Activated naive CD8-positive, alpha-beta T cell treated with anti-CD3 and anti-CD28 coated beads, Interleukin-2, amount 50 U/mL, for 24 hours (primary cell): ENCODE results near the gene LGR6.
"Not testable (repeated sequence)": the region's sequence is repeated elsewhere in the genome, so short reads cannot be mapped to it uniquely, and the experiment has no call there.

Experiments
- ATAC-seq: fragments of 150-1000 bp; cut with Tn5 transposase; one replicate; pipeline ENCODE4 v1.10.0; 2021
- DNase-seq: peaks from one replicate; pipeline ENCODE4 v3.0.0; 2021
- H3K27ac Mint-ChIP-seq: one replicate; pipeline ENCODE4 v1.8.0; 2021; ENCODE audit warnings: mild to moderate bottlenecking, mixed read lengths
- H3K27me3 Mint-ChIP-seq: one replicate; pipeline ENCODE4 v1.8.0; 2021; ENCODE audit warnings: mixed read lengths
- H3K36me3 Mint-ChIP-seq: one replicate; pipeline ENCODE4 v1.8.0; 2021; ENCODE audit warnings: low read depth, mixed read lengths
- H3K4me1 Mint-ChIP-seq: one replicate; pipeline ENCODE4 v1.8.0; 2021; ENCODE audit warnings: mixed read lengths
- H3K4me3 Mint-ChIP-seq: one replicate; pipeline ENCODE4 v1.8.0; 2021; ENCODE audit warnings: mild to moderate bottlenecking, moderate library complexity, mixed read lengths
- H3K9me3 Mint-ChIP-seq: one replicate; pipeline ENCODE4 v1.8.0; 2021; ENCODE audit warnings: mixed read lengths

LGR6 gene

GRCh38 chr1:202240226-202240625 is 46.6 kb downstream of the LGR6 start:
- not testable (repeated sequence) for H3K36me3 Mint-ChIP-seq

GRCh38 chr1:202240956-202241355 is 47.4 kb downstream of the LGR6 start:
- peaks cover 12% of the 10 kb centered on the region for H3K27me3 Mint-ChIP-seq
- H3K27ac Mint-ChIP-seq: no peak overlapping the region
- H3K4me1 Mint-ChIP-seq: peaks cover 3% of the 10 kb centered on the region
- DNase-seq: no peak
- no peak for ATAC-seq
- no peak overlapping the region for H3K4me3 Mint-ChIP-seq
- H3K36me3 Mint-ChIP-seq: no peaks in the 10 kb centered on the region
- no peaks in the 10 kb centered on the region for H3K9me3 Mint-ChIP-seq

More at GRCh38 chr1:202240226-202240625, 46.6 kb downstream of the LGR6 start:
- not testable (repeated sequence) for H3K27ac Mint-ChIP-seq, H3K4me1 Mint-ChIP-seq, DNase-seq, H3K4me3 Mint-ChIP-seq, H3K9me3 Mint-ChIP-seq, ATAC-seq
- H3K27me3 Mint-ChIP-seq: peaks cover 12% of the 10 kb centered on the region

GRCh38 chr1:202241376-202242079 is 47.9 kb downstream of the LGR6 start:
- Mint-ChIP-seq H3K4me3 (no peak overlapping the region), H3K4me1 (peaks cover under 1% of the 10 kb centered on the region), H3K9me3 (no peaks in the 10 kb centered on the region), H3K36me3 (no peaks in the 10 kb centered on the region), H3K27ac (no peak overlapping the region), H3K27me3 (peaks cover 9% of the 10 kb centered on the region)
- ATAC-seq: no peak
- DNase-seq: no peak

GRCh38 chr1:202242080-202242419 is 48.5 kb downstream of the LGR6 start:
- H3K36me3 Mint-ChIP-seq: no peaks in the 10 kb centered on the region
- ATAC-seq (no peak), DNase-seq (no peak)
- H3K27me3 Mint-ChIP-seq: peaks cover 6% of the 10 kb centered on the region
- no peak overlapping the region for H3K27ac Mint-ChIP-seq
- H3K9me3 Mint-ChIP-seq: no peaks in the 10 kb centered on the region
- H3K4me1 Mint-ChIP-seq: no peaks in the 10 kb centered on the region
- H3K4me3 Mint-ChIP-seq: no peak overlapping the region

GRCh38 chr1:202243006-202243405 is 49.4 kb downstream of the LGR6 start:
- peaks cover 4% of the 10 kb centered on the region for H3K27me3 Mint-ChIP-seq
- no peak overlapping the region for H3K27ac Mint-ChIP-seq
- DNase-seq (no peak), ATAC-seq (no peak)
- H3K36me3 Mint-ChIP-seq: no peaks in the 10 kb centered on the region
- no peaks in the 10 kb centered on the region for H3K4me1 Mint-ChIP-seq
- no peak overlapping the region for H3K4me3 Mint-ChIP-seq
- no peaks in the 10 kb centered on the region for H3K9me3 Mint-ChIP-seq

GRCh38 chr1:202244841-202245261 is 51.3 kb downstream of the LGR6 start:
- no peak overlapping the region for H3K27ac Mint-ChIP-seq
- no peaks in the 10 kb centered on the region for H3K9me3 Mint-ChIP-seq
- DNase-seq: no peak
- H3K27me3 Mint-ChIP-seq: peaks cover 4% of the 10 kb centered on the region
- no peaks in the 10 kb centered on the region for H3K4me1 Mint-ChIP-seq
- no peaks in the 10 kb centered on the region for H3K36me3 Mint-ChIP-seq
- ATAC-seq: no peak
- H3K4me3 Mint-ChIP-seq: no peak overlapping the region

- Mint-ChIP-seq H3K27me3 (peaks cover 5% of the 10 kb centered on the region), H3K4me3 (no peak overlapping the region), H3K4me1 (no peaks in the 10 kb centered on the region), H3K9me3 (no peaks in the 10 kb centered on the region), H3K27ac (no peak overlapping the region), H3K36me3 (no peaks in the 10 kb centered on the region)
- DNase-seq (no peak), ATAC-seq (no peak)
These were observed 51.8 kb downstream of the LGR6 start for GRCh38 chr1:202245391-202245790.

- Mint-ChIP-seq H3K36me3 (no peaks in the 10 kb centered on the region), H3K4me3 (no peak overlapping the region), H3K4me1 (no peaks in the 10 kb centered on the region), H3K27ac (no peak overlapping the region), H3K27me3 (peaks cover 5% of the 10 kb centered on the region), H3K9me3 (no peaks in the 10 kb centered on the region)
- no peak for ATAC-seq
- no peak for DNase-seq
These were observed 53.5 kb downstream of the LGR6 start for GRCh38 chr1:202247104-202247503.

GRCh38 chr1:202247837-202248795 is 54.5 kb downstream of the LGR6 start:
- ATAC-seq: no peak
- Mint-ChIP-seq H3K4me3 (no peak overlapping the region), H3K27me3 (peaks cover 5% of the 10 kb centered on the region), H3K36me3 (no peaks in the 10 kb centered on the region), H3K9me3 (no peaks in the 10 kb centered on the region), H3K27ac (no peak overlapping the region), H3K4me1 (no peaks in the 10 kb centered on the region)
- DNase-seq: no peak

GRCh38 chr1:202248861-202249260 is 55.3 kb downstream of the LGR6 start:
- peaks cover 5% of the 10 kb centered on the region for H3K27me3 Mint-ChIP-seq
- DNase-seq (no peak), ATAC-seq (no peak)
- no peaks in the 10 kb centered on the region for H3K36me3 Mint-ChIP-seq
- no peak overlapping the region for H3K4me3 Mint-ChIP-seq
- no peaks in the 10 kb centered on the region for H3K9me3 Mint-ChIP-seq
- no peaks in the 10 kb centered on the region for H3K4me1 Mint-ChIP-seq
- H3K27ac Mint-ChIP-seq: no peak overlapping the region

GRCh38 chr1:202249436-202249835 is 55.8 kb downstream of the LGR6 start:
- no peaks in the 10 kb centered on the region for H3K36me3 Mint-ChIP-seq
- ATAC-seq (no peak), DNase-seq (no peak)
- H3K9me3 Mint-ChIP-seq: no peaks in the 10 kb centered on the region
- H3K4me1 Mint-ChIP-seq: no peaks in the 10 kb centered on the region
- H3K27ac Mint-ChIP-seq: no peak overlapping the region
- H3K4me3 Mint-ChIP-seq: no peak overlapping the region
- peaks cover 5% of the 10 kb centered on the region for H3K27me3 Mint-ChIP-seq

- H3K27ac Mint-ChIP-seq: no peak overlapping the region
- DNase-seq (no peak), ATAC-seq (no peak)
- no peaks in the 10 kb centered on the region for H3K4me1 Mint-ChIP-seq
- H3K36me3 Mint-ChIP-seq: no peaks in the 10 kb centered on the region
- no peak overlapping the region for H3K4me3 Mint-ChIP-seq
- H3K27me3 Mint-ChIP-seq: peaks cover 5% of the 10 kb centered on the region
- no peaks in the 10 kb centered on the region for H3K9me3 Mint-ChIP-seq
These were observed 56.2 kb downstream of the LGR6 start for GRCh38 chr1:202249846-202250245.

GRCh38 chr1:202250982-202251381 is 57.4 kb downstream of the LGR6 start:
- Mint-ChIP-seq H3K4me1 (no peaks in the 10 kb centered on the region), H3K4me3 (no peak overlapping the region), H3K27ac (no peak overlapping the region), H3K9me3 (no peaks in the 10 kb centered on the region), H3K27me3 (peaks cover 5% of the 10 kb centered on the region), H3K36me3 (no peaks in the 10 kb centered on the region)
- ATAC-seq (no peak), DNase-seq (no peak)

GRCh38 chr1:202251424-202252256 is 58.0 kb downstream of the LGR6 start:
- H3K36me3 Mint-ChIP-seq: no peaks in the 10 kb centered on the region
- H3K9me3 Mint-ChIP-seq: no peaks in the 10 kb centered on the region
- H3K27me3 Mint-ChIP-seq: peaks cover 8% of the 10 kb centered on the region
- no peaks in the 10 kb centered on the region for H3K4me1 Mint-ChIP-seq
- DNase-seq: no peak
- ATAC-seq: no peak
- H3K4me3 Mint-ChIP-seq: no peak overlapping the region
- no peak overlapping the region for H3K27ac Mint-ChIP-seq
